Rectal smooth muscle tissue (tissue), 1 donor: ENCODE data around the gene CYP2J2.
"Not testable (repeated sequence)": the region's sequence is repeated elsewhere in the genome, so short reads cannot be mapped to it uniquely, and the experiment has no call there.

Experiments used
- H3K27ac ChIP-seq: one replicate; pipeline ENCODE4 v1.7.0; 2013; ENCODE audit warnings: low read depth, low read length, inconsistent platforms
- H3K27me3 ChIP-seq: one replicate; pipeline ENCODE4 v1.7.0; 2013; ENCODE audit warnings: low read length; ENCODE audit not compliant: control insufficient read depth, insufficient read depth
- H3K36me3 ChIP-seq: one replicate; pipeline ENCODE4 v1.7.0; 2013; ENCODE audit warnings: low read length; ENCODE audit not compliant: control insufficient read depth, insufficient read depth
- H3K4me1 ChIP-seq: one replicate; pipeline ENCODE4 v1.7.0; 2013; ENCODE audit warnings: low read length; ENCODE audit not compliant: control insufficient read depth, insufficient read depth
- H3K4me3 ChIP-seq: one replicate; pipeline ENCODE4 v1.7.0; 2013; ENCODE audit warnings: low read length
- H3K9ac ChIP-seq: one replicate; pipeline ENCODE4 v1.7.0; 2013; ENCODE audit warnings: low read length

CYP2J2 gene

GRCh38 chr1:59947047-59947938 is 20.7 kb upstream of the CYP2J2 start:
- no peak overlapping the region for H3K9ac ChIP-seq

GRCh38 chr1:59945790-59946189 is 19.2 kb upstream of the CYP2J2 start:
- Histone ChIP-seq H3K27me3 (no peaks in the 10 kb centered on the region), H3K4me1 (no peaks in the 10 kb centered on the region), H3K36me3 (no peaks in the 10 kb centered on the region), H3K27ac (no peak overlapping the region), H3K9ac (no peak overlapping the region), H3K4me3 (no peak overlapping the region)

More at GRCh38 chr1:59947047-59947938, 20.7 kb upstream of the CYP2J2 start:
- H3K4me1 ChIP-seq: no peaks in the 10 kb centered on the region
- H3K36me3 ChIP-seq: no peaks in the 10 kb centered on the region
- H3K27me3 ChIP-seq: no peaks in the 10 kb centered on the region
- H3K27ac ChIP-seq: no peak overlapping the region
- no peak overlapping the region for H3K4me3 ChIP-seq

GRCh38 chr1:59939393-59939792 is 12.8 kb upstream of the CYP2J2 start:
- Histone ChIP-seq H3K9ac (no peak overlapping the region), H3K4me3 (no peak overlapping the region), H3K4me1 (no peaks in the 10 kb centered on the region), H3K27me3 (no peaks in the 10 kb centered on the region), H3K27ac (no peak overlapping the region), H3K36me3 (no peaks in the 10 kb centered on the region)

- no peak overlapping the region for H3K27ac ChIP-seq
- no peak overlapping the region for H3K4me3 ChIP-seq
- no peak overlapping the region for H3K9ac ChIP-seq
- H3K4me1 ChIP-seq: no peaks in the 10 kb centered on the region
- H3K36me3 ChIP-seq: no peaks in the 10 kb centered on the region
- H3K27me3 ChIP-seq: no peaks in the 10 kb centered on the region
Measured at GRCh38 chr1:59937636-59938210, 11.2 kb upstream of the CYP2J2 start.

- Histone ChIP-seq H3K36me3 (no peaks in the 10 kb centered on the region), H3K4me1 (no peaks in the 10 kb centered on the region), H3K4me3 (no peak overlapping the region), H3K9ac (no peak overlapping the region), H3K27me3 (no peaks in the 10 kb centered on the region), H3K27ac (no peak overlapping the region)
Measured at GRCh38 chr1:59936358-59936821, 9.8 kb upstream of the CYP2J2 start.

GRCh38 chr1:59928996-59929395 is 2.4 kb upstream of the CYP2J2 start:
- Histone ChIP-seq H3K36me3 (no peaks in the 10 kb centered on the region), H3K9ac (no peak overlapping the region), H3K4me3 (no peak overlapping the region), H3K27ac (no peak overlapping the region), H3K27me3 (no peaks in the 10 kb centered on the region), H3K4me1 (no peaks in the 10 kb centered on the region)

- H3K27me3 ChIP-seq: no peaks in the 10 kb centered on the region
- H3K36me3 ChIP-seq: no peaks in the 10 kb centered on the region
- peak overlapping the region; percentile 76 for H3K4me3 ChIP-seq
- no peak overlapping the region for H3K27ac ChIP-seq
- H3K4me1 ChIP-seq: no peaks in the 10 kb centered on the region
- H3K9ac ChIP-seq: no peak overlapping the region
Measured at GRCh38 chr1:59927213-59927612, 640 bp upstream of the CYP2J2 start.

- no peak overlapping the region for H3K9ac ChIP-seq
- no peak overlapping the region for H3K27ac ChIP-seq
- no peaks in the 10 kb centered on the region for H3K4me1 ChIP-seq
- H3K36me3 ChIP-seq: no peaks in the 10 kb centered on the region
- H3K27me3 ChIP-seq: no peaks in the 10 kb centered on the region
- no peak overlapping the region for H3K4me3 ChIP-seq
Measured at GRCh38 chr1:59924653-59925052, 1.9 kb downstream of the CYP2J2 start.

- H3K27me3 ChIP-seq, H3K27ac ChIP-seq, H3K4me3 ChIP-seq: not testable (repeated sequence)
Measured at GRCh38 chr1:59921258-59921899, 5.2 kb downstream of the CYP2J2 start.

GRCh38 chr1:59919746-59920145 is 6.8 kb downstream of the CYP2J2 start:
- H3K27ac ChIP-seq: no peak overlapping the region
- no peaks in the 10 kb centered on the region for H3K36me3 ChIP-seq
- H3K27me3 ChIP-seq: no peaks in the 10 kb centered on the region
- H3K4me3 ChIP-seq: no peak overlapping the region
- no peak overlapping the region for H3K9ac ChIP-seq
- H3K4me1 ChIP-seq: no peaks in the 10 kb centered on the region

More at GRCh38 chr1:59921258-59921899, 5.2 kb downstream of the CYP2J2 start:
- not testable (repeated sequence) for H3K4me1 ChIP-seq, H3K9ac ChIP-seq, H3K36me3 ChIP-seq

- Histone ChIP-seq H3K36me3 (no peaks in the 10 kb centered on the region), H3K27ac (no peak overlapping the region), H3K4me1 (no peaks in the 10 kb centered on the region), H3K27me3 (no peaks in the 10 kb centered on the region), H3K4me3 (no peak overlapping the region), H3K9ac (no peak overlapping the region)
Measured at GRCh38 chr1:59917785-59918180, 8.8 kb downstream of the CYP2J2 start.

- no peak overlapping the region for H3K9ac ChIP-seq
- no peaks in the 10 kb centered on the region for H3K36me3 ChIP-seq
- H3K4me3 ChIP-seq: no peak overlapping the region
- H3K27me3 ChIP-seq: no peaks in the 10 kb centered on the region
- H3K27ac ChIP-seq: no peak overlapping the region
- no peaks in the 10 kb centered on the region for H3K4me1 ChIP-seq
Measured at GRCh38 chr1:59917026-59917784, 9.4 kb downstream of the CYP2J2 start.
